DOHH2 (cell line): ENCODE measurements around the gene MGRN1.

ENCODE experiments used
- H3F3A ChIP-seq: fragments of 200-600 bp; sonication (generic), shearing (Covaris generic); 2 replicates; pipeline ENCODE4 v1.6.0; 2016; ENCODE audit warnings: antibody characterized with exemption, mild to moderate bottlenecking; ENCODE audit not compliant: control insufficient read depth, insufficient read depth
- H3K27ac ChIP-seq: fragments of 200-600 bp; sonication (generic); 2 replicates; pipeline ENCODE4 v1.5.1; 2014; ENCODE audit warnings: low read depth, mild to moderate bottlenecking, low read length, moderate library complexity
- H3K27me3 ChIP-seq: fragments of 200-600 bp; sonication (generic); 2 replicates; pipeline ENCODE4 v1.6.1; 2014; ENCODE audit warnings: mild to moderate bottlenecking, low read length, mixed read lengths; ENCODE audit not compliant: control insufficient read depth
- H3K36me3 ChIP-seq: fragments of 200-600 bp; sonication (generic); 2 replicates; pipeline ENCODE4 v1.6.1; 2014; ENCODE audit warnings: mild to moderate bottlenecking, low read length, moderate library complexity, mixed read lengths; ENCODE audit not compliant: control insufficient read depth
- H3K4me1 ChIP-seq: fragments of 200-600 bp; sonication (generic); 2 replicates; pipeline ENCODE4 v1.6.1; 2014; ENCODE audit warnings: mild to moderate bottlenecking, low read length, mixed read lengths; ENCODE audit not compliant: control insufficient read depth
- H3K4me2 ChIP-seq: fragments of 200-600 bp; sonication (generic); 2 replicates; pipeline ENCODE4 v1.6.0; 2014; ENCODE audit warnings: mild to moderate bottlenecking, low read length, moderate library complexity
- H3K4me3 ChIP-seq: fragments of 200-600 bp; sonication (generic); 2 replicates; pipeline ENCODE4 v1.5.1; 2014; ENCODE audit warnings: mild to moderate bottlenecking, low read length, mixed read lengths
- H3K79me2 ChIP-seq: fragments of 200-600 bp; sonication (generic); 2 replicates; pipeline ENCODE4 v1.6.1; 2014; ENCODE audit warnings: mild to moderate bottlenecking, low read length, mixed read lengths; ENCODE audit not compliant: control insufficient read depth
- H3K9me2 ChIP-seq: fragments of 200-600 bp; sonication (generic); replicated peaks from 2 replicates; pipeline ENCODE4 v1.6.1; 2014; ENCODE audit warnings: mild to moderate bottlenecking, low read length, mixed read lengths; ENCODE audit not compliant: control insufficient read depth
- H3K9me3 ChIP-seq: fragments of 200-600 bp; sonication (generic); 2 replicates; pipeline ENCODE4 v1.6.1; 2014; ENCODE audit warnings: antibody characterized with exemption, low read length, mixed read lengths; ENCODE audit not compliant: control insufficient read depth, insufficient read depth
- H4K20me1 ChIP-seq: fragments of 200-600 bp; sonication (generic); 2 replicates; pipeline ENCODE4 v1.6.0; 2014; ENCODE audit warnings: low read depth, mild to moderate bottlenecking, antibody characterized with exemption, low read length, moderate library complexity; ENCODE audit not compliant: control insufficient read depth, insufficient read depth
- CTCF ChIP-seq: fragments of 200-600 bp; sonication (generic); IDR thresholded peaks from one replicate; pipeline ENCODE4 v1.5.1; 2014; ENCODE audit warnings: antibody characterized with exemption, mild to moderate bottlenecking, low read depth, low read length; ENCODE audit not compliant: poor library complexity, severe bottlenecking
- EZH2phosphoT487 ChIP-seq: fragments of 200-600 bp; sonication (generic); IDR thresholded peaks from 2 replicates; pipeline ENCODE4 v1.6.1; 2017; ENCODE audit warnings: borderline replicate concordance, mild to moderate bottlenecking, antibody characterized with exemption, low read length, moderate library complexity, mixed read lengths

Gene MGRN1

GRCh38 chr16:4602331-4602730 is 22.3 kb upstream of the MGRN1 start:
- Histone ChIP-seq H4K20me1 (no peaks in the 10 kb centered on the region), H3F3A (no peaks in the 10 kb centered on the region), H3K4me1 (no peaks in the 10 kb centered on the region), H3K36me3 (no peaks in the 10 kb centered on the region), H3K4me3 (no peak overlapping the region), H3K9me3 (no peaks in the 10 kb centered on the region), H3K27ac (no peak overlapping the region), H3K79me2 (no peaks in the 10 kb centered on the region), H3K4me2 (no peak overlapping the region), H3K27me3 (no peaks in the 10 kb centered on the region; the same call in 1 of the 2 replicates), H3K9me2 (no peaks in the 10 kb centered on the region)
- TF ChIP-seq EZH2phosphoT487, result no peak
- no peak for TF ChIP-seq CTCF

- Histone ChIP-seq H3K4me1 (no peaks in the 10 kb centered on the region), H3K27ac (no peak overlapping the region), H3K9me2 (no peaks in the 10 kb centered on the region), H3K4me3 (no peak overlapping the region), H3K9me3 (no peaks in the 10 kb centered on the region), H3K4me2 (no peak overlapping the region), H3F3A (no peaks in the 10 kb centered on the region), H4K20me1 (no peaks in the 10 kb centered on the region), H3K27me3 (no peaks in the 10 kb centered on the region; the same call in 1 of the 2 replicates), H3K36me3 (no peaks in the 10 kb centered on the region; the same call in 1 of the 2 replicates), H3K79me2 (no peaks in the 10 kb centered on the region)
- TF ChIP-seq CTCF (no peak), EZH2phosphoT487 (no peak)
Measured at GRCh38 chr16:4603624-4604170, 20.9 kb upstream of the MGRN1 start.

- TF ChIP-seq EZH2phosphoT487, result no peak
- no peak for TF ChIP-seq CTCF
- H3K36me3 ChIP-seq, result peaks cover 1% of the 10 kb centered on the region; the same call in 1 of the 2 replicates
Measured at GRCh38 chr16:4604401-4604800, 20.2 kb upstream of the MGRN1 start.

More at GRCh38 chr16:4604401-4604800, 20.2 kb upstream of the MGRN1 start:
- Histone ChIP-seq H3F3A (no peaks in the 10 kb centered on the region), H3K27me3 (no peaks in the 10 kb centered on the region), H3K4me2 (no peak overlapping the region), H3K4me3 (no peak overlapping the region), H3K79me2 (no peaks in the 10 kb centered on the region), H3K9me3 (no peaks in the 10 kb centered on the region), H3K4me1 (no peaks in the 10 kb centered on the region), H3K27ac (no peak overlapping the region), H3K9me2 (no peaks in the 10 kb centered on the region), H4K20me1 (no peaks in the 10 kb centered on the region)
